Glutamatergic neuron (in vitro differentiated cells): ENCODE measurements around the gene MGA. TPM values are rescaled to one million over a fixed set of nuclear protein-coding genes. Genes with fewer than 3 reads are reported as not detected.

ENCODE experiments used
- DNase-seq: peaks from one replicate; pipeline ENCODE4 v3.0.0; 2022
- H3K27ac Mint-ChIP-seq: one replicate; pipeline ENCODE4 v1.8.0; 2020; ENCODE audit warnings: mild to moderate bottlenecking, mixed read lengths, inconsistent platforms; ENCODE audit not compliant: unreplicated experiment
- H3K27me3 Mint-ChIP-seq: one replicate; pipeline ENCODE4 v1.8.0; 2020; ENCODE audit warnings: mild to moderate bottlenecking, moderate library complexity, mixed read lengths, inconsistent platforms; ENCODE audit not compliant: unreplicated experiment
- H3K36me3 Mint-ChIP-seq: one replicate; pipeline ENCODE4 v1.8.0; 2020; ENCODE audit warnings: mild to moderate bottlenecking, mixed read lengths, inconsistent platforms; ENCODE audit not compliant: unreplicated experiment
- H3K4me1 Mint-ChIP-seq: one replicate; pipeline ENCODE4 v1.8.0; 2020; ENCODE audit warnings: mild to moderate bottlenecking, low read depth, mixed read lengths, inconsistent platforms; ENCODE audit not compliant: unreplicated experiment
- H3K4me3 Mint-ChIP-seq: one replicate; pipeline ENCODE4 v1.8.0; 2020; ENCODE audit warnings: mild to moderate bottlenecking, mixed read lengths, inconsistent platforms; ENCODE audit not compliant: unreplicated experiment
- H3K9me3 Mint-ChIP-seq: one replicate; pipeline ENCODE4 v1.8.0; 2020; ENCODE audit warnings: mild to moderate bottlenecking, moderate library complexity, mixed read lengths, inconsistent platforms; ENCODE audit not compliant: unreplicated experiment
- CTCF ChIP-seq: fragments of 200-600 bp; sonication (generic); IDR thresholded peaks from one replicate; pipeline ENCODE4 v1.5.0; 2021; ENCODE audit not compliant: partially characterized antibody, unreplicated experiment
- long read RNA-seq: library from polyadenylated mRNA; unstranded; transcript quantifications from one replicate; pipeline ENCODE4 v2.0.0, GENCODE V29; 2020; ENCODE audit not compliant: unreplicated experiment
- total RNA-seq: library from RNA; stranded (reverse); fragmentation: NEBNext Ultra II Directional; extraction: Animal tissue kit (Norgen Biotek cat#: 25700); gene quantifications from one replicate; pipeline ENCODE4 v1.2.1, GENCODE V29; 2021; ENCODE audit not compliant: unreplicated experiment

The MGA gene
- total RNA-seq: 68.9 TPM
- long read RNA-seq, partial matches to known transcripts: 3 of 4 reads
- long read RNA-seq, other reads (novel, unspliced or antisense): 0 of 4 reads

GRCh38 chr15:41660235-41661077 is at the start of gene MGA:
Gene MGA, plus strand, starts transcription at chr15:41660405.
- Mint-ChIP-seq H3K27me3 (peaks cover 12% of the 10 kb centered on the region), H3K4me3 (peak within 1 kb of the TSS; percentile 98), H3K9me3 (peaks cover 5% of the 10 kb centered on the region), H3K4me1 (peaks cover 8% of the 10 kb centered on the region), H3K27ac (peak within 1 kb of the TSS; percentile 88), H3K36me3 (peaks cover 6% of the 10 kb centered on the region)
- no peak for TF ChIP-seq CTCF
- DNase-seq: peak; percentile 94

- TF ChIP-seq CTCF: no peak
- Mint-ChIP-seq H3K9me3 (peaks cover 7% of the 10 kb centered on the region), H3K27me3 (peaks cover 1% of the 10 kb centered on the region), H3K27ac (peak overlapping the region; percentile 31), H3K4me1 (no peaks in the 10 kb centered on the region), H3K4me3 (peak overlapping the region; percentile 91), H3K36me3 (no peaks in the 10 kb centered on the region)
- DNase-seq: no peak
These were observed 39.5 kb upstream of the MGA start for GRCh38 chr15:41620536-41621199.

DNA sequence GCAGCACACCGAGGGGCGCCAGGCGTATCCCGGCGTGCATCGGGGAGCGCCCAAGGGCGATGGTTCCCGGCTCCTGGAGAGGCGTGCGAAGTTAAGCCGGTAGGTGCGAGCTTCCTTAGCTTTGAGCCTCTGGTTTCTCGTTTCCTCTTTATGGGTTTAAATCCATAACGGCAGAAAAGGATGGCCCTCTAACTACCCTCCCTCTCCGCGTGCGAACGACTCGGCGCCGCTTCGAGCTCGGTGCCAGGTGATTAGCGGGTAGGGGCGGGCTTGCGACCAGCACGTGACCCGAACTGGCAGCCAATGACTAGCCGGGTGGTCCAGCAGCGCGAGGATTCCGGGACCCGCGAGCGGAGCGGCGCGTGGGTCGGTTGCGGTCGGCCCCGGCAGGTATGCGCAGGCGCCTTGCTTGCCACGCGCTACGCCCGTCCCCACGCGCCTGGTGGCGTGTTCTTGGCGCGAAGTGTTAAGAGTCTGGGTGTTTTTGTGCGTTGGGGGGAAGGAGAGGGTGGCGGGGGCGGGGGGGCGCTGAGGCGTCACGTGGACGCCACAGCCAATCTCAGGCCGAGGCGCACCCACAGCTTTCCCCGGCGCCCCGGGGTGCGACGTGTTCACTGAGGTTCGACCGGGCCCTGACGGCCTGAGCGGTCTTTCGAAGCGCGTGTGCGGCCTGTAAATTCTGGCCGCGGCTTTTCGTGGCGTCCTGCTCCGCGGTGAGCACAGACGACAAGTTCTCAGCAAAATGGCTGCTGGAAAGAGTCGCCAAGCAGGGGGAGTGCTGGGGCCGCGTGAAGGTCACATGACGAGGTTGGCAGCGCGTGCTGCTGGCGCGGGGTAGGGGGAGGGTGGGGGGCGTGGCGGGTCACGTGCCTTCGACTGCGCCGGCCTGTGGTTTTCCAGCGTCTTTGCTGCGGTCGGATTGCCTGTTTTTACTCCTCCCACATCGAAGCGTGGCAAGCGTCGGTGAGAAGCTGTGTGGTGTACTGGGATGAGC is 38.7 kb upstream of the MGA start:
- no peaks in the 10 kb centered on the region for H3K4me1 Mint-ChIP-seq
- H3K27me3 Mint-ChIP-seq: peaks cover 1% of the 10 kb centered on the region
- peak overlapping the region; percentile 91 for H3K4me3 Mint-ChIP-seq
- H3K27ac Mint-ChIP-seq: peak overlapping the region; percentile 81
- TF ChIP-seq CTCF: no peak
- DNase-seq: peak; percentile 91
- H3K36me3 Mint-ChIP-seq: no peaks in the 10 kb centered on the region
- peaks cover 7% of the 10 kb centered on the region for H3K9me3 Mint-ChIP-seq

- Mint-ChIP-seq H3K9me3 (peaks cover 7% of the 10 kb centered on the region), H3K27me3 (peaks cover 1% of the 10 kb centered on the region), H3K4me3 (peak overlapping the region; percentile 91), H3K36me3 (no peaks in the 10 kb centered on the region), H3K4me1 (no peaks in the 10 kb centered on the region), H3K27ac (no peak overlapping the region)
- no peak for TF ChIP-seq CTCF
- no peak for DNase-seq
These were observed 37.3 kb upstream of the MGA start for GRCh38 chr15:41622901-41623300.
